Measurements from ENCODE around the gene CEP70. TPM values are rescaled to one million over a fixed set of nuclear protein-coding genes. Genes with fewer than 3 reads are reported as not detected.

Gene CEP70
- total and polyA plus RNA-seq, 2 of the 13 experiments (the other 11 are each of a cell fraction or from before 2014, with no cell fraction given): 4.0 to 22.3 TPM

DNA sequence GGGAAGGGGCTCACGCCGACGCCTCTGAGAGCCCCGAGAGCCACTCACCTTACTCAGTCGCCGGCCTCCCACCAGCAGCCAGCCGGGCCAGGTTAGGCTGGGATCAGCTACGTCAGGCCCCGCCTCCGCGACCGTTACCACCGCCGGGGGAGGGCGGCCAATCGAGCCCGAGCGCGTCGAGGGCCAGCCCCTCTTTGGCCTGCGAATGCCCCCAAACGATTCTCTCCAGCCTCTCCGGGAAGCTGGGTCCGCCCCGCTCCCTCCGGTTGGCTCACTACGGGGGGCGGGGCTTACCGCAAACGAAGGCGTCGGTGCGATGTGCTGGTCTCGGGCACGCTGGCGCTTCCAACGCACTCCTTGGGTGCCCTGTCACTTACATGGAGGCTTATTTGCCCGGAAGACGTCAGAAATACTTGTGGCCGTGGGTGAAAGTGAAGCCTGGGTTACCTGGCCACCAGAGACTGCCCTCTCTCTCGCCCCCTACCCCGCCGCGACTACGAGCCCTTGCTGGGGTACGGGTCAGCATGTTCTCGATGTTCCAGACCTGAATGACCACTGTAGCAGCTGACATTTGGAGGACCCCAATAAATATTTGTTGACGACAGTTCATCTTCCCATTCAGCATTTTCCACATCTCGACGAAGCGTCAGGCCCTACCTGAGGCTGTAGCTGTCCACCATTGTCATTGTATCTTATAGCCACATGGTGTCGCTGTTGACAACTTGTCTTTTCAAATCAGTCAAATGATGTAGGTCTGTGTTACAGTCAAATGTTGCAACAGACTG is at the start of gene CEP70 (continued):
- TF ChIP-seq, protein P1, sequence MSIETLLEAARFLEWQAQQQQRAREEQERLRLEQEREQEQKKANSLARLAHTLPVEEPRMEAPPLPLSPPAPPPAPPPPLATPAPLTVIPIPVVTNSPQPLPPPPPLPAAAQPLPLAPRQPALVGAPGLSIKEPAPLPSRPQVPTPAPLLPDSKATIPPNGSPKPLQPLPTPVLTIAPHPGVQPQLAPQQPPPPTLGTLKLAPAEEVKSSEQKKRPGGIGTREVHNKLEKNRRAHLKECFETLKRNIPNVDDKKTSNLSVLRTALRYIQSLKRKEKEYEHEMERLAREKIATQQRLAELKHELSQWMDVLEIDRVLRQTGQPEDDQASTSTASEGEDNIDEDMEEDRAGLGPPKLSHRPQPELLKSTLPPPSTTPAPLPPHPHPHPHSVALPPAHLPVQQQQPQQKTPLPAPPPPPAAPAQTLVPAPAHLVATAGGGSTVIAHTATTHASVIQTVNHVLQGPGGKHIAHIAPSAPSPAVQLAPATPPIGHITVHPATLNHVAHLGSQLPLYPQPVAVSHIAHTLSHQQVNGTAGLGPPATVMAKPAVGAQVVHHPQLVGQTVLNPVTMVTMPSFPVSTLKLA (IDR thresholded peaks at IDR 0.05): no peak
- TF ChIP-seq SALL1 (CRISPR knock-in tag; IDR thresholded peaks at IDR 0.05): peak; percentile 84; the same call in 1 of the 2 replicates
- no peak for TF ChIP-seq ELF4 (CRISPR knock-in tag; IDR thresholded peaks at IDR 0.05; ENCODE audit: borderline replicate concordance)
- no peak; the same call in 1 of the 2 replicates for TF ChIP-seq ZNF224 (CRISPR knock-in tag; IDR thresholded peaks at IDR 0.05)
- TF ChIP-seq ZNF10 (CRISPR knock-in tag; IDR thresholded peaks at IDR 0.05; ENCODE audit: borderline replicate concordance, low read depth): no peak
- no peak for TF ChIP-seq CENPX (CRISPR knock-in tag; IDR thresholded peaks at IDR 0.05)
- no peak for TF ChIP-seq ZNF383 (CRISPR knock-in tag; IDR thresholded peaks at IDR 0.05; ENCODE audit: borderline replicate concordance)
- TF ChIP-seq NR2F2 (IDR thresholded peaks at IDR 0.05; ENCODE audit: borderline replicate concordance, low read depth): no peak
- TF ChIP-seq BRCA1 (CRISPR knock-in tag; IDR thresholded peaks at IDR 0.05): no peak; the same call in 1 of the 2 replicates
- TF ChIP-seq MED8 (CRISPR knock-in tag; IDR thresholded peaks at IDR 0.05; ENCODE audit: insufficient replicate concordance): no peak
- 0 out of 2 replicates have a peak, but pooled peaks have one; percentile 29 for TF ChIP-seq FLYWCH1 (CRISPR knock-in tag; IDR thresholded peaks at IDR 0.05)
- no peak; the same call in 1 of the 2 replicates for TF ChIP-seq RNF2 (conservative IDR thresholded peaks at IDR 0.05; ENCODE audit: low read depth)
- TF ChIP-seq ZNF788 (CRISPR knock-in tag; IDR thresholded peaks at IDR 0.05; ENCODE audit: borderline replicate concordance): peak; percentile 56; the same call in 1 of the 2 replicates
- peak; percentile 86 for TF ChIP-seq ZFP90 (CRISPR knock-in tag; IDR thresholded peaks at IDR 0.05; ENCODE audit: borderline replicate concordance)
- TF ChIP-seq MXD4 (CRISPR knock-in tag; IDR thresholded peaks at IDR 0.05): peak; percentile 82
- TF ChIP-seq, protein P2, sequence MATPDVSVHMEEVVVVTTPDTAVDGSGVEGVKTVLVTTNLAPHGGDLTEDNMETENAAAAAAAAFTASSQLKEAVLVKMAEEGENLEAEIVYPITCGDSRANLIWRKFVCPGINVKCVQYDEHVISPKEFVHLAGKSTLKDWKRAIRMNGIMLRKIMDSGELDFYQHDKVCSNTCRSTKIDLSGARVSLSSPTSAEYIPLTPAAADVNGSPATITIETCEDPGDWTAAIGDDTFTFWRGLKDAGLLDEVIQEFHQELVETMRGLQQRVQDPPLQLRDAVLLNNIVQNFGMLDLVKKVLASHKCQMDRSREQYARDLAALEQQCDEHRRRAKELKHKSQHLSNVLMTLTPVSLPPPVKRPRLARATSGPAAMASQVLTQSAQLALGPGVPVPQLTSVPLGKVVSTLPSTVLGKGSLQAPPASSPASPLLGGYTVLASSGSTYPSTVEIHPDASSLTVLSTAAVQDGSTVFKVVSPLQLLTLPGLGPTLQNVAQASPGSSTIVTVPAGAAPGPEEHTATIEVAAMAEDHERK (CRISPR knock-in tag; IDR thresholded peaks at IDR 0.05; ENCODE audit: low read depth): 0 out of 2 replicates have a peak, but pooled peaks have one; percentile 33
- TF ChIP-seq, protein P3, sequence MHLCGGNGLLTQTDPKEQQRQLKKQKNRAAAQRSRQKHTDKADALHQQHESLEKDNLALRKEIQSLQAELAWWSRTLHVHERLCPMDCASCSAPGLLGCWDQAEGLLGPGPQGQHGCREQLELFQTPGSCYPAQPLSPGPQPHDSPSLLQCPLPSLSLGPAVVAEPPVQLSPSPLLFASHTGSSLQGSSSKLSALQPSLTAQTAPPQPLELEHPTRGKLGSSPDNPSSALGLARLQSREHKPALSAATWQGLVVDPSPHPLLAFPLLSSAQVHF (CRISPR knock-in tag; IDR thresholded peaks at IDR 0.05): peak; percentile 75; the same call in 1 of the 2 replicates
- no peak for TF ChIP-seq HNF4A (CRISPR knock-in tag; IDR thresholded peaks at IDR 0.05)
- no peak for TF ChIP-seq ZNF180 (CRISPR knock-in tag; IDR thresholded peaks at IDR 0.05; ENCODE audit: borderline replicate concordance, low read depth)
- no peak for TF ChIP-seq GTF2F1 (IDR thresholded peaks at IDR 0.05; ENCODE audit: low read length)
- 0 out of 2 replicates have a peak, but pooled peaks have one; percentile 13 for TF ChIP-seq ZNF124 (CRISPR knock-in tag; IDR thresholded peaks at IDR 0.05)
- TF ChIP-seq, protein P4, sequence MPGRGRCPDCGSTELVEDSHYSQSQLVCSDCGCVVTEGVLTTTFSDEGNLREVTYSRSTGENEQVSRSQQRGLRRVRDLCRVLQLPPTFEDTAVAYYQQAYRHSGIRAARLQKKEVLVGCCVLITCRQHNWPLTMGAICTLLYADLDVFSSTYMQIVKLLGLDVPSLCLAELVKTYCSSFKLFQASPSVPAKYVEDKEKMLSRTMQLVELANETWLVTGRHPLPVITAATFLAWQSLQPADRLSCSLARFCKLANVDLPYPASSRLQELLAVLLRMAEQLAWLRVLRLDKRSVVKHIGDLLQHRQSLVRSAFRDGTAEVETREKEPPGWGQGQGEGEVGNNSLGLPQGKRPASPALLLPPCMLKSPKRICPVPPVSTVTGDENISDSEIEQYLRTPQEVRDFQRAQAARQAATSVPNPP (CRISPR knock-in tag; IDR thresholded peaks at IDR 0.05): peak; percentile 84
- TF ChIP-seq, protein P5, sequence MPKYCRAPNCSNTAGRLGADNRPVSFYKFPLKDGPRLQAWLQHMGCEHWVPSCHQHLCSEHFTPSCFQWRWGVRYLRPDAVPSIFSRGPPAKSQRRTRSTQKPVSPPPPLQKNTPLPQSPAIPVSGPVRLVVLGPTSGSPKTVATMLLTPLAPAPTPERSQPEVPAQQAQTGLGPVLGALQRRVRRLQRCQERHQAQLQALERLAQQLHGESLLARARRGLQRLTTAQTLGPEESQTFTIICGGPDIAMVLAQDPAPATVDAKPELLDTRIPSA (CRISPR knock-in tag; IDR thresholded peaks at IDR 0.05; ENCODE audit: borderline replicate concordance): no peak
- TF ChIP-seq KMT2B (CRISPR knock-in tag; IDR thresholded peaks at IDR 0.05): peak; percentile 74
- TF ChIP-seq ZNF615 (CRISPR knock-in tag; IDR thresholded peaks at IDR 0.05; ENCODE audit: borderline replicate concordance): no peak; the same call in 1 of the 2 replicates
